GM18508 (cell line): ENCODE measurements around the gene SLAMF6.

Source experiments
- ATAC-seq: cut with Tn5 transposase; IDR thresholded peaks from one replicate; pipeline ENCODE4 v1.9.1; 2021; ENCODE audit warnings: moderate number of reproducible peaks; ENCODE audit not compliant: insufficient read depth, unreplicated experiment

The SLAMF6 gene

DNA sequence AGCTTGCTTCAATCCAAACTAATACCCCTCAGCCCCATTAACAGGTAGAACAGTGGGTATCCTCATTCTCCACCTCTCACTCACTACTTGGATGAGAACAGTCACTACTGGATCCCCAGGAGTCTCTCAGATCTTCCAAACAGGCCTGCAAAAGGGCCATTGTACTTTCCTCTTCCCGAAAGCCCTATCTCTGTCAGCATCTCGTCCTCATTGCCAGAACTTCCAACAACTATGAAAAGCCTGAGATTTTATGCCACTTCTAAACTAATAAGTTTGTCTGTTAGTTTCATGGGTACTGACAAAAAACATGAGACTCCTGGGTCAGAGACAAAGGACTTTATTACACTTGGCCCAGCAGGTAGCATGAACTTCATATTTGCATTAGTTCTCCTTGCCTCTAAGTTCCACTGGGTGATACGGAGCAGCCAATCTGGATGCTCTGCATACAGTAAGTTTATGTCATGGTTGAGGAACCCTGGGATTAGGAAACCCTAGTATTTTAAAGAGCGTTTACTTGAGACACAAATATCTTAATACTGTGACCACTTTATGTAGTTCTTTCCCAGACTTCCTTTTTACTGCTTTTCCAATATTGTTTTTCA lies 84.6 kb downstream of the SLAMF6 start:
- no peak for ATAC-seq

DNA sequence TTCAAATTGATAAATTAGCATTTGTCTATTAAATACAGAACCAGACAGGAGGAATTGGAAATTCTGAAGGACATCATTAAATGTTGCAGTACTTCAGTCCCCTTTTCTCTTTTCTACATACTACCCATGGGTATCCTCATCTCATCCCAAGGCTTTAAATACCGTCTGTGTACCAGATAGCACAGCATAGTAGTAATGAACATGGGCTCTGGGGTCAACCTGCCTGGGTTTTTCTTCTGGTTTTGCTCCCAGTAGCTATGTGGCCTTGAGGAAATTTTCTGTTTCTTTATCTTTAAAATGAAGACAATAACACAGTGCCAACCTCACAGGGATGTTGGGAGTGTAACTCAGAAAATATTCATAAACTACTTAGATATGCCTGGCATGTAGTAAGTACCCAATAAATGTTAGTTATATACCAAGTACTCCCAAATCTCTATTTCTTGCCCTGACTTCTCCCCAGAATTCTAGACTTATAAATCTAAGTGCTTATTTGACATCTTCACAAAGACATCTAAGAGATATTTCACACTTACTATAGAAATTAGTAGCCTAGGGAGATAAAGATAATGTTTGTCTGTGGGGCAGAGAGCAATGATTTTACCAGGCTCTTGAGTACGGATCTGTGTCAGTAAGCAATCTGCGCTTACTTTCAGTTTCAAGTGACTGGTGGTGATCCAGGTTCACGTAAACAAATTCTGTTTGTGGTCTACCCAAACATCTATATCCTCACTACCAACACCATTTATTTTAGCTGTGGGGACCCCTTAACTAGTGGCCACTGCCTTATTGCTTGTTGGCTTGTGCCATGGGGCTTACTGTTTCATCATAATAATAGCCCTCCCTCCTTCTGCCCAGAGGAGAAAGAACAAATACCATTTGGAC lies 85.4 kb downstream of the SLAMF6 start:
- peak; percentile 43 for ATAC-seq

DNA sequence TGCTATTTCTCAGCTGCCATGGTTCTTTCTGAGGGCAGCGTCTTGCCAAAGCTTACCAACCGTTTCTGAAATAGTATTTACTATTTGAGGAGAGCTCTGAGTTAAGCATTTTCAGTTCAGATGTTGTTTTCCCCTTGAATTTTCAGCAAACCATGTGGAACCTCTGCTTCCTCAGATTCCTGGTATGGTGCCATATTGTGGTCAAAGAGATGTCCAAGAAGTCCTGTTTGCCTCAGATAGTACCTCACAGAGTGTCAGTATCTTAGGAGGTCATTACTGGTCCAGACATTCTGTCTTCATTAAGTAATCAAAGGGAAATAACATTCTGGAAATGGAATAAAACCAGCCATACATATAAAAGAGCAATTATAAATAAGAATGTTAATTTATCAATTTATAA lies 86.1 kb downstream of the SLAMF6 start:
- no peak for ATAC-seq
